Measurements from ENCODE around the gene TSHB.

TSHB gene

DNA sequence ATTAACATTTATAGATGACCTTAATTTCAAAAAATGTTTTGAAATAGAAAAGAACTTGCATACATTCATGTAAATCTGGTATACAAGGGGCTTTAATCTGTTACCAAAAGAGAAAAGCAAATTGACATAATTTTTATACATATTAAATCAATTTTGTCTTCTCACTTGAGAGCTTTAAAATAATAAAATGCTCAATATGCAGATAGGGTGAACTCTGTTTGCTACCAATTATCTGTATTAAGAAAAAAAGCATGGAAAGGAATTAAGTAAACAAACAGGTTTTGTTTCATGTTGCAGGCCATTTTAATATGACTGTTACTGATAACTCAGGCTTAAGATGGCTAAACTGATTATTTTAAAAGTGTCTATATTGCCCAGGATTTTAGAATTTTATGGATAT lies 6.0 kb upstream of the TSHB start:
- H3K4me1 ChIP-seq: no peaks in the 10 kb centered on the region
- intact Hi-C loops (cut with DNase I; ENCODE audit: low total_unique reads): no loop called here
- H3K27ac ChIP-seq: no peak overlapping the region
- no peaks in the 10 kb centered on the region for H3K36me3 ChIP-seq
- H3K27me3 ChIP-seq: no peaks in the 10 kb centered on the region
- no peaks in the 10 kb centered on the region for H3K9me3 ChIP-seq
- TF ChIP-seq, protein P1, sequence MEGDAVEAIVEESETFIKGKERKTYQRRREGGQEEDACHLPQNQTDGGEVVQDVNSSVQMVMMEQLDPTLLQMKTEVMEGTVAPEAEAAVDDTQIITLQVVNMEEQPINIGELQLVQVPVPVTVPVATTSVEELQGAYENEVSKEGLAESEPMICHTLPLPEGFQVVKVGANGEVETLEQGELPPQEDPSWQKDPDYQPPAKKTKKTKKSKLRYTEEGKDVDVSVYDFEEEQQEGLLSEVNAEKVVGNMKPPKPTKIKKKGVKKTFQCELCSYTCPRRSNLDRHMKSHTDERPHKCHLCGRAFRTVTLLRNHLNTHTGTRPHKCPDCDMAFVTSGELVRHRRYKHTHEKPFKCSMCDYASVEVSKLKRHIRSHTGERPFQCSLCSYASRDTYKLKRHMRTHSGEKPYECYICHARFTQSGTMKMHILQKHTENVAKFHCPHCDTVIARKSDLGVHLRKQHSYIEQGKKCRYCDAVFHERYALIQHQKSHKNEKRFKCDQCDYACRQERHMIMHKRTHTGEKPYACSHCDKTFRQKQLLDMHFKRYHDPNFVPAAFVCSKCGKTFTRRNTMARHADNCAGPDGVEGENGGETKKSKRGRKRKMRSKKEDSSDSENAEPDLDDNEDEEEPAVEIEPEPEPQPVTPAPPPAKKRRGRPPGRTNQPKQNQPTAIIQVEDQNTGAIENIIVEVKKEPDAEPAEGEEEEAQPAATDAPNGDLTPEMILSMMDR (IDR thresholded peaks at IDR 0.05): no peak
- DNase-seq: no peak
- no peak overlapping the region for H3K4me3 ChIP-seq

DNA sequence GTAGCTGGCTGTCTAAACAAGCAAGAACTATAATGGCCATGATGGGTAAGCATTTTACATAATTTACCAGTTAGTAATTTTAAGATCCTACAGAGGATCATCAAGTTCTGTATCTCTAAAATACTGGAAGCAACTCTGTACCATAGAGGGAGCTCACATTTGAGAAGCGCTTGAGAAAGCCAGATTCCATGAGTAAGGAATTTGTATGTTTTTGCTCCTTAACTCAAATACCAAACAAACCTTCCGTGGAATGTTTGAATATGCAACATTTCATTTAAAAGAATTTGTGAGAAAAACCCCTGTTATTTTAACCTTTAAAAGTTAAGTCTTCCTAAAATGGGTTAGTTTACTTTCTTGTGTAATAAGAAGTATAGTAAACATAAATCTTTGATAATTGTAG lies 2.0 kb downstream of the TSHB start:
- intact Hi-C loops (cut with DNase I; ENCODE audit: low total_unique reads): loop anchor here (10.0 kb wide), 1 partner anchor 47 kb away; no protein-coding TSS in a partner anchor
- no peak overlapping the region for H3K27ac ChIP-seq
- no peak for DNase-seq
- TF ChIP-seq, protein P1 (IDR thresholded peaks at IDR 0.05): no peak
- H3K9me3 ChIP-seq: no peaks in the 10 kb centered on the region
- H3K4me3 ChIP-seq: no peak overlapping the region
- no peaks in the 10 kb centered on the region for H3K27me3 ChIP-seq
- peaks cover 0 to 5% (median 1%) of the 10 kb centered on the region in 4 donors for H3K4me1 ChIP-seq
- no peaks in the 10 kb centered on the region for H3K36me3 ChIP-seq

DNA sequence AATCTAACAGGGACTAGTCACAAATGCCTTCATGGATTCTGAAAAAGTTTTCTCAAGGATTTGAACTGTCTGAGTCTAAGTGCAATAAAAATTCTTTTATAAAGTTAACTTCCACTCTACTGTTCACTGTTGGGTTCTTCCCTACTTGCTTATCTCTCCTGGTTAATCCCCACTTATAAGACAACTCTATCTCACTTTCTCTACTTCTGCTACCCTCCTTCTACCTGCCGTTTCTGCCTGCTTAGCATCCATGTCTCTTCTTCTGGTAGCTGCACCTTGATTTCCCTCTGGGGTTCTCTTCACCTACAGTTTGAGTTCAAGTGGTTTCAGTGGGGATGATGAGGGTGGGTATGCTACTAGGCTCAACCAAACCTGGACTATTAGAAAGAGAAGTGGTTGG lies 6.0 kb downstream of the TSHB start:
- Histone ChIP-seq H3K4me3 (no peak overlapping the region), H3K9me3 (no peaks in the 10 kb centered on the region), H3K27ac (no peak overlapping the region), H3K36me3 (peaks cover 0 to 9% (median 4%) of the 10 kb centered on the region in 3 donors), H3K27me3 (no peaks in the 10 kb centered on the region), H3K4me1 (peaks cover 0 to 14% (median 8%) of the 10 kb centered on the region in 4 donors)
- TF ChIP-seq, protein P1 (IDR thresholded peaks at IDR 0.05): no peak
- no peak for DNase-seq
- intact Hi-C loops (cut with DNase I; ENCODE audit: low total_unique reads): loop anchor here (10.0 kb wide), 1 partner anchor 51 kb away; no protein-coding TSS in a partner anchor

- H3K4me1 ChIP-seq: peaks cover 0 to 14% (median 8%) of the 10 kb centered on the region in 4 donors
- H3K27ac ChIP-seq: peak overlapping the region in 1 of 2 donors; percentile 32
- H3K9me3 ChIP-seq: no peaks in the 10 kb centered on the region
- H3K27me3 ChIP-seq: no peaks in the 10 kb centered on the region
- no peak for DNase-seq
- peaks cover 0 to 22% (median 14%) of the 10 kb centered on the region in 3 donors for H3K36me3 ChIP-seq
- intact Hi-C loops (cut with DNase I; ENCODE audit: low total_unique reads): loop anchor here (10.0 kb wide), 1 partner anchor 52 kb away; no protein-coding TSS in a partner anchor
- H3K4me3 ChIP-seq: no peak overlapping the region
- TF ChIP-seq, protein P1 (IDR thresholded peaks at IDR 0.05): no peak
Observed at GRCh38 chr1:115036814-115037507, 7.3 kb downstream of the TSHB start.

GRCh38 chr1:115040501-115040900 lies 10.9 kb downstream of the TSHB start:
- H3K27me3 ChIP-seq: no peaks in the 10 kb centered on the region
- DNase-seq: no peak
- H3K27ac ChIP-seq: no peak overlapping the region
- peaks cover 0 to 14% (median 8%) of the 10 kb centered on the region in 4 donors for H3K4me1 ChIP-seq
- no peaks in the 10 kb centered on the region for H3K9me3 ChIP-seq
- intact Hi-C loops (cut with DNase I; ENCODE audit: low total_unique reads): no loop called here
- TF ChIP-seq, protein P1 (IDR thresholded peaks at IDR 0.05): no peak
- H3K4me3 ChIP-seq: no peak overlapping the region
- H3K36me3 ChIP-seq: peaks cover 0 to 36% (median 24%) of the 10 kb centered on the region in 3 donors
